Endometrial microvascular endothelial cells (primary cell): ENCODE results near the gene SGCD. TPM values are rescaled to one million over a fixed set of nuclear protein-coding genes. Genes with fewer than 3 reads are reported as not detected.

ENCODE experiments used
- in situ Hi-C: cut with HindIII; loops from 2 replicates; pipeline ENCODE4 v1.10.0; 2017; ENCODE audit warnings: low sequenced_read_pairs, low pct_unique_long_range_greater_than_20kb; ENCODE audit errors: inconsistent ontology term
- total RNA-seq: library from RNA; depleted of rRNA; stranded (reverse); fragments of >200 nt; gene quantifications from one replicate; pipeline ENCODE4 v1.2.3, GENCODE V29; 2015; ENCODE audit errors: inconsistent ontology term

The SGCD gene
- total RNA-seq, 1 donor from 2014 or later, result not detected

- in situ Hi-C loops, result no loop called here
These were observed 68.3 kb downstream of the SGCD start for GRCh38 chr5:156395306-156395675.

- in situ Hi-C loops, result no loop called here
These were observed 69.3 kb downstream of the SGCD start for GRCh38 chr5:156396063-156396829.

- in situ Hi-C loops, result no loop called here
These were observed 69.8 kb downstream of the SGCD start for GRCh38 chr5:156396830-156397081.

GRCh38 chr5:156399323-156399722 lies 72.4 kb downstream of the SGCD start:
- in situ Hi-C loops, result no loop called here

GRCh38 chr5:156400231-156400986 lies 73.4 kb downstream of the SGCD start:
- in situ Hi-C loops, result no loop called here

- in situ Hi-C loops, result no loop called here
These were observed 74.8 kb downstream of the SGCD start for GRCh38 chr5:156401804-156402203.

GRCh38 chr5:156402387-156402921 lies 75.5 kb downstream of the SGCD start:
- in situ Hi-C loops, result no loop called here

GRCh38 chr5:156405988-156406387 lies 79.0 kb downstream of the SGCD start:
- in situ Hi-C loops, result no loop called here

- in situ Hi-C loops, result no loop called here
These were observed 80.3 kb downstream of the SGCD start for GRCh38 chr5:156407251-156407650.

GRCh38 chr5:156409834-156410233 lies 82.9 kb downstream of the SGCD start:
- in situ Hi-C loops, result no loop called here

- in situ Hi-C loops, result no loop called here
These were observed 84.2 kb downstream of the SGCD start for GRCh38 chr5:156411185-156411613.

- in situ Hi-C loops, result no loop called here
These were observed 85.0 kb downstream of the SGCD start for GRCh38 chr5:156411957-156412356.

GRCh38 chr5:156414391-156414790 lies 87.4 kb downstream of the SGCD start:
- in situ Hi-C loops, result no loop called here

- in situ Hi-C loops, result no loop called here
These were observed 92.7 kb downstream of the SGCD start for GRCh38 chr5:156419661-156420060.

GRCh38 chr5:156420665-156421064 lies 93.7 kb downstream of the SGCD start:
- in situ Hi-C loops, result no loop called here

GRCh38 chr5:156421798-156422197 lies 94.8 kb downstream of the SGCD start:
- in situ Hi-C loops, result no loop called here

- in situ Hi-C loops, result no loop called here
These were observed 96.6 kb downstream of the SGCD start for GRCh38 chr5:156423597-156423996.

- in situ Hi-C loops, result no loop called here
These were observed 100.4 kb downstream of the SGCD start for GRCh38 chr5:156427315-156427714.

- in situ Hi-C loops, result no loop called here
These were observed 105.2 kb downstream of the SGCD start for GRCh38 chr5:156431956-156432829.

GRCh38 chr5:156432830-156433105 lies 105.8 kb downstream of the SGCD start:
- in situ Hi-C loops, result no loop called here
